Measurements from ENCODE around the gene GDF7. TPM values are rescaled to one million over a fixed set of nuclear protein-coding genes. Genes with fewer than 3 reads are reported as not detected.

GDF7 gene
- polyA plus RNA-seq, 3 donors = not detected

GRCh38 chr2:20723543-20723942 lies 56.6 kb downstream of the GDF7 start:
- H3K36me3 Mint-ChIP-seq = peaks cover 8 to 32% of the 10 kb centered on the region in 2 donors
- H4K20me1 ChIP-seq (ENCODE audit: insufficient read depth, low read length) = no peaks in the 10 kb centered on the region

GRCh38 chr2:20724500-20725053 lies 57.6 kb downstream of the GDF7 start:
- Mint-ChIP-seq H3K9me3 (peaks cover 0 to 10% (median 5%) of the 10 kb centered on the region in 7 donors), H3K36me3 (peaks cover 8 to 32% of the 10 kb centered on the region in 2 donors), H3K27ac (no peak overlapping the region), H3K4me1 (peaks cover 10% of the 10 kb centered on the region), H3K4me3 (no peak overlapping the region), H3K27me3 (ENCODE audit: low read depth in 3 of 3) (peaks cover 0 to 4% (median 0%) of the 10 kb centered on the region in 3 donors)
- Histone ChIP-seq H2AFZ (ENCODE audit: insufficient read depth, low read depth, low read length, poor library complexity, severe bottlenecking) (no peak overlapping the region), H3K4me1 (ENCODE audit: control insufficient read depth in 1 of 2, insufficient read depth in 2 of 2, low read length in 2 of 2) (peaks cover 0 to 8% of the 10 kb centered on the region in 2 donors), H3K9ac (ENCODE audit: insufficient read depth, low read length, poor library complexity, severe bottlenecking) (no peak overlapping the region), H4K20me1 (ENCODE audit: insufficient read depth, low read length) (no peaks in the 10 kb centered on the region), H3K4me2 (replicated peaks; ENCODE audit: extremely low read depth, low read length, poor library complexity, severe bottlenecking) (no peak overlapping the region), H3K4me3 (replicated peaks in 1 of 3; ENCODE audit: low read depth in 2 of 3, low read length in 3 of 3) (no peak overlapping the region), H3K27ac (ENCODE audit: low read depth in 1 of 2, low read length in 2 of 2) (no peak overlapping the region), H3K79me2 (ENCODE audit: insufficient read depth, low read length) (no peaks in the 10 kb centered on the region), H3K36me3 (replicated peaks in 1 of 2; ENCODE audit: control insufficient read depth in 1 of 2, insufficient read depth in 2 of 2, low read length in 2 of 2) (peaks cover 0 to 2% of the 10 kb centered on the region in 2 donors), H3K9me3 (replicated peaks in 1 of 2; ENCODE audit: control insufficient read depth in 1 of 2, insufficient read depth in 1 of 2, low read length in 2 of 2) (no peaks in the 10 kb centered on the region), H3K27me3 (ENCODE audit: control insufficient read depth in 2 of 2, insufficient read depth in 2 of 2, low read length in 2 of 2) (no peaks in the 10 kb centered on the region)
- no peak for DNase-seq
- WGBS (ENCODE audit: insufficient coverage) = 86% methylated on average over 2 of the region's 3 CpGs
- intact Hi-C loops (cut with micrococcal nuclease) = no loop called here
- TF ChIP-seq, protein P1, sequence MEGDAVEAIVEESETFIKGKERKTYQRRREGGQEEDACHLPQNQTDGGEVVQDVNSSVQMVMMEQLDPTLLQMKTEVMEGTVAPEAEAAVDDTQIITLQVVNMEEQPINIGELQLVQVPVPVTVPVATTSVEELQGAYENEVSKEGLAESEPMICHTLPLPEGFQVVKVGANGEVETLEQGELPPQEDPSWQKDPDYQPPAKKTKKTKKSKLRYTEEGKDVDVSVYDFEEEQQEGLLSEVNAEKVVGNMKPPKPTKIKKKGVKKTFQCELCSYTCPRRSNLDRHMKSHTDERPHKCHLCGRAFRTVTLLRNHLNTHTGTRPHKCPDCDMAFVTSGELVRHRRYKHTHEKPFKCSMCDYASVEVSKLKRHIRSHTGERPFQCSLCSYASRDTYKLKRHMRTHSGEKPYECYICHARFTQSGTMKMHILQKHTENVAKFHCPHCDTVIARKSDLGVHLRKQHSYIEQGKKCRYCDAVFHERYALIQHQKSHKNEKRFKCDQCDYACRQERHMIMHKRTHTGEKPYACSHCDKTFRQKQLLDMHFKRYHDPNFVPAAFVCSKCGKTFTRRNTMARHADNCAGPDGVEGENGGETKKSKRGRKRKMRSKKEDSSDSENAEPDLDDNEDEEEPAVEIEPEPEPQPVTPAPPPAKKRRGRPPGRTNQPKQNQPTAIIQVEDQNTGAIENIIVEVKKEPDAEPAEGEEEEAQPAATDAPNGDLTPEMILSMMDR (IDR thresholded peaks at IDR 0.05) = no peak

More at GRCh38 chr2:20723543-20723942, 56.6 kb downstream of the GDF7 start:
- Mint-ChIP-seq H3K9me3 (peaks cover 0 to 10% (median 5%) of the 10 kb centered on the region in 7 donors), H3K27ac (no peak overlapping the region), H3K4me3 (no peak overlapping the region), H3K4me1 (peaks cover 8% of the 10 kb centered on the region), H3K27me3 (ENCODE audit: low read depth in 3 of 3) (peaks cover 0 to 1% (median 0%) of the 10 kb centered on the region in 3 donors)
- TF ChIP-seq, protein P1 (IDR thresholded peaks at IDR 0.05) = no peak
- Histone ChIP-seq H3K79me2 (ENCODE audit: insufficient read depth, low read length) (no peaks in the 10 kb centered on the region), H3K4me3 (replicated peaks in 1 of 3; ENCODE audit: low read depth in 2 of 3, low read length in 3 of 3) (no peak overlapping the region), H3K27me3 (ENCODE audit: control insufficient read depth in 2 of 2, insufficient read depth in 2 of 2, low read length in 2 of 2) (no peaks in the 10 kb centered on the region), H3K4me2 (replicated peaks; ENCODE audit: extremely low read depth, low read length, poor library complexity, severe bottlenecking) (no peak overlapping the region), H2AFZ (ENCODE audit: insufficient read depth, low read depth, low read length, poor library complexity, severe bottlenecking) (no peak overlapping the region), H3K4me1 (ENCODE audit: control insufficient read depth in 1 of 2, insufficient read depth in 2 of 2, low read length in 2 of 2) (peaks cover 0 to 8% of the 10 kb centered on the region in 2 donors), H3K27ac (ENCODE audit: low read depth in 1 of 2, low read length in 2 of 2) (no peak overlapping the region), H3K36me3 (replicated peaks in 1 of 2; ENCODE audit: control insufficient read depth in 1 of 2, insufficient read depth in 2 of 2, low read length in 2 of 2) (peaks cover 0 to 2% of the 10 kb centered on the region in 2 donors), H3K9ac (ENCODE audit: insufficient read depth, low read length, poor library complexity, severe bottlenecking) (no peak overlapping the region), H3K9me3 (replicated peaks in 1 of 2; ENCODE audit: control insufficient read depth in 1 of 2, insufficient read depth in 1 of 2, low read length in 2 of 2) (no peaks in the 10 kb centered on the region)
- intact Hi-C loops (cut with micrococcal nuclease) = no loop called here
- no peak for DNase-seq

Data from CD14-positive monocyte (primary cell).